ENCODE results near the gene ARL13B.

The ARL13B gene

DNA sequence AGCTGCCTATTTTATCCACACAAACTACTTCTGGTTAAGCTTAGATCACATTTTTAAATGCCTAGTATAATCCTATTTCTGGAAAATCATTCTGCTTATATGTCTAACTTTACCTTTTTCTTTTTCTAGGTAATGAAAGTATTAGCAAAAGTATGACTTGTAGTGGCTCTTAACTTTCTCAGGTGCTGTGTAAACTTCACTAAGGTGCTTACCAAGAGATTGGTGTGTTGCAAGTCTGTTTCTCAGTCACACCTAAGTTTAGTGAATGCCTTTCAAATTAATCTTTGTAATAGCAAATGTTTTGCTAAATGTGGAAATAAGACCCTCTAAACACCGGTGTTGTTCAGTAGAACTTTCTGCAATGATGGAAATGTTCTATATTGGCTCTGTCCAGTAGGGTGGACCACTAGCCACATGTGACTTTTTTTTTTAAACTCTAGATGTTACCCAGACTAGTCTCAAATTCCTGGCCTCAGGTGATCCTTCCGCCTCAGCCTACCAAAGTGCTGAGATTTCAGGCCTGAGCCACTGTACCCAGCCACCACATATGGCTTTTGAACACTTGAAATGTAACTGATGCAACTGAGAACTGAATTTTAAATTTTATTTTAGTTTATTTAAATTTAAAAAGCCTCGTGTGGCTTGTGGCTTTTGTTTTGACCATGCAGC lies 22.0 kb downstream of the ARL13B start:
- Histone ChIP-seq H3K4me2 (ENCODE audit: low read length) (no peak overlapping the region), H3K27ac (ENCODE audit: low read depth, low read length, poor library complexity, severe bottlenecking) (no peak overlapping the region), H3K9ac (ENCODE audit: low read length) (no peak overlapping the region), H4K20me1 (ENCODE audit: insufficient read depth, low read length) (no peaks in the 10 kb centered on the region), H3K4me3 (ENCODE audit: low read depth, low read length, poor library complexity, severe bottlenecking) (no peak overlapping the region), H3F3A (ENCODE audit: insufficient read depth, low read length) (no peaks in the 10 kb centered on the region), H3K4me1 (ENCODE audit: insufficient read depth, low read length, severe bottlenecking) (peaks cover 5% of the 10 kb centered on the region), H3K79me2 (ENCODE audit: insufficient read depth, low read length) (no peaks in the 10 kb centered on the region), H2AFZ (ENCODE audit: low read length) (no peak overlapping the region), H3K9me3 (ENCODE audit: low read length) (no peaks in the 10 kb centered on the region), H3K27me3 (ENCODE audit: insufficient read depth, low read length) (no peaks in the 10 kb centered on the region), H3K9me2 (ENCODE audit: low read depth, low read length) (no peaks in the 10 kb centered on the region), H3K36me3 (ENCODE audit: insufficient read depth, low read length) (no peaks in the 10 kb centered on the region)
- TF ChIP-seq CTCF (IDR thresholded peaks at IDR 0.05; ENCODE audit: low read length) (no peak), EZH2 (IDR thresholded peaks at IDR 0.05; ENCODE audit: borderline replicate concordance, low read length) (no peak)

- no peak overlapping the region for H3K27ac ChIP-seq (ENCODE audit: low read depth, low read length, poor library complexity, severe bottlenecking)
- no peaks in the 10 kb centered on the region for H3K9me3 ChIP-seq (ENCODE audit: low read length)
- 0 out of 2 replicates have a peak, but pooled peaks cover 5% of the 10 kb centered on the region for H3K36me3 ChIP-seq (ENCODE audit: insufficient read depth, low read length)
- H3F3A ChIP-seq (ENCODE audit: insufficient read depth, low read length), result no peaks in the 10 kb centered on the region
- H3K9me2 ChIP-seq (ENCODE audit: low read depth, low read length), result no peaks in the 10 kb centered on the region
- H3K4me3 ChIP-seq (ENCODE audit: low read depth, low read length, poor library complexity, severe bottlenecking), result no peak overlapping the region
- H3K9ac ChIP-seq (ENCODE audit: low read length), result no peak overlapping the region
- no peaks in the 10 kb centered on the region for H3K27me3 ChIP-seq (ENCODE audit: insufficient read depth, low read length)
- peak overlapping the region; percentile 42; the same call in 1 of the 2 replicates for H3K4me2 ChIP-seq (ENCODE audit: low read length)
- TF ChIP-seq EZH2 (IDR thresholded peaks at IDR 0.05; ENCODE audit: borderline replicate concordance, low read length), result no peak
- peak; percentile 90 for TF ChIP-seq CTCF (IDR thresholded peaks at IDR 0.05; ENCODE audit: low read length)
- H3K79me2 ChIP-seq (ENCODE audit: insufficient read depth, low read length), result no peaks in the 10 kb centered on the region
- peaks cover 5% of the 10 kb centered on the region for H3K4me1 ChIP-seq (ENCODE audit: insufficient read depth, low read length, severe bottlenecking)
- H2AFZ ChIP-seq (ENCODE audit: low read length), result no peak overlapping the region
- no peaks in the 10 kb centered on the region for H4K20me1 ChIP-seq (ENCODE audit: insufficient read depth, low read length)
Observed at GRCh38 chr3:94004301-94004910, 24.5 kb downstream of the ARL13B start.

DNA sequence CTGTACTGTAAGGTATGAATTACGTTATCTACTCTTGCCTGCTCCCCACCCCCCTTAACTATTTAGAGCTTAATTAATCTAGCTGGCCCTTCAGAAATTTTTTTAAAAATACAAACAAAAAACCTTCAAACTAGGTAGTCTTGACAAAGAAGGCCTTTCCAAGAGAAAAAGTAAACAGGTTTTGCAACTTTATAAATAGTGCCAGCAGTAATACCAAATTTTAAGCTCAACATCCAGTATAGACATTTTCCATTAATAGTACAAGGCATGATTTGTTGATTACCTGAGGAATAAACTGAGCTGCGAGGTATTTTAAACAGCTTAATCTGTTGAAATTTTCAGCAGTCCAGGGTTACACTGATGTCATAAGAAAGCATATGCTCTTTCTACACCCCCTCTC lies 28.3 kb downstream of the ARL13B start:
- Histone ChIP-seq H3F3A (ENCODE audit: insufficient read depth, low read length) (no peaks in the 10 kb centered on the region), H3K27ac (ENCODE audit: low read depth, low read length, poor library complexity, severe bottlenecking) (no peak overlapping the region), H3K9me2 (ENCODE audit: low read depth, low read length) (no peaks in the 10 kb centered on the region), H3K4me3 (ENCODE audit: low read depth, low read length, poor library complexity, severe bottlenecking) (no peak overlapping the region), H3K4me2 (ENCODE audit: low read length) (no peak overlapping the region), H3K4me1 (ENCODE audit: insufficient read depth, low read length, severe bottlenecking) (peaks cover 5% of the 10 kb centered on the region), H4K20me1 (ENCODE audit: insufficient read depth, low read length) (no peaks in the 10 kb centered on the region), H2AFZ (ENCODE audit: low read length) (no peak overlapping the region), H3K36me3 (ENCODE audit: insufficient read depth, low read length) (0 out of 2 replicates have a peak, but pooled peaks cover 5% of the 10 kb centered on the region), H3K79me2 (ENCODE audit: insufficient read depth, low read length) (no peaks in the 10 kb centered on the region), H3K9me3 (ENCODE audit: low read length) (no peaks in the 10 kb centered on the region), H3K27me3 (ENCODE audit: insufficient read depth, low read length) (no peaks in the 10 kb centered on the region), H3K9ac (ENCODE audit: low read length) (no peak overlapping the region)
- TF ChIP-seq CTCF (IDR thresholded peaks at IDR 0.05; ENCODE audit: low read length) (no peak), EZH2 (IDR thresholded peaks at IDR 0.05; ENCODE audit: borderline replicate concordance, low read length) (no peak)
